Right lung (tissue), 10 donors: ENCODE results near the gene MAN1A1. TPM values are rescaled to one million over a fixed set of nuclear protein-coding genes. Genes with fewer than 3 reads are reported as not detected.
"Not testable (repeated sequence)": the region's sequence is repeated elsewhere in the genome, so short reads cannot be mapped to it uniquely, and the experiment has no call there.

Experiments used
- DNase-seq, 2 donors: peaks; one replicate each; pipeline ENCODE4 v3.0.0-alpha.2; 2013
- long read RNA-seq, 8 donors: transcript quantifications; one replicate each; lab custom pipeline, GENCODE V29; 2026
- polyA plus RNA-seq, 5 donors: library from polyadenylated mRNA; unstranded; fragments of 120-200 nt; gene quantifications; one replicate each; pipeline versions ENCODE4 v1.2.1 to v1.2.3, GENCODE V29; 2013; ENCODE audit warnings: inconsistent platforms in 1 of 5, low replicate concordance in 1 of 5; ENCODE audit not compliant: insufficient read length in 5 of 5, insufficient read depth in 1 of 5

MAN1A1 gene
- 10 to 100 TPM; 35.8 to 72.9 (median 65.1) TPM for polyA plus RNA-seq
- long read RNA-seq, donor 1, full-length matches to known transcripts, result 14 of 36 reads
- long read RNA-seq, donor 1, partial matches to known transcripts, result 22 of 36 reads
- long read RNA-seq, donor 1, other reads (novel, unspliced or antisense), result 0 of 36 reads
- long read RNA-seq, donor 2, full-length matches to known transcripts, result 6 of 14 reads
- long read RNA-seq, donor 2, partial matches to known transcripts, result 8 of 14 reads
- long read RNA-seq, donor 2, other reads (novel, unspliced or antisense), result 0 of 14 reads
- long read RNA-seq, donor 3, full-length matches to known transcripts, result 7 of 18 reads
- long read RNA-seq, donor 3, partial matches to known transcripts, result 11 of 18 reads
- long read RNA-seq, donor 3, other reads (novel, unspliced or antisense), result 0 of 18 reads
- long read RNA-seq, donor 4, full-length matches to known transcripts, result 2 of 10 reads
- long read RNA-seq, donor 4, partial matches to known transcripts, result 8 of 10 reads
- long read RNA-seq, donor 4, other reads (novel, unspliced or antisense), result 0 of 10 reads
- long read RNA-seq, donor 5, full-length matches to known transcripts, result 6 of 25 reads
- long read RNA-seq, donor 5, partial matches to known transcripts, result 19 of 25 reads
- long read RNA-seq, donor 5, other reads (novel, unspliced or antisense), result 0 of 25 reads
- long read RNA-seq, donor 6, full-length matches to known transcripts, result 10 of 38 reads
- long read RNA-seq, donor 6, partial matches to known transcripts, result 28 of 38 reads
- long read RNA-seq, donor 6, other reads (novel, unspliced or antisense), result 0 of 38 reads
- long read RNA-seq, donor 7, full-length matches to known transcripts, result 3 of 27 reads
- long read RNA-seq, donor 7, partial matches to known transcripts, result 24 of 27 reads
- long read RNA-seq, donor 7, other reads (novel, unspliced or antisense), result 0 of 27 reads
- long read RNA-seq, donor 8, full-length matches to known transcripts, result 1 of 1 reads
- long read RNA-seq, donor 8, partial matches to known transcripts, result 0 of 1 reads
- long read RNA-seq, donor 8, other reads (novel, unspliced or antisense), result 0 of 1 reads

- DNase-seq, result peak; percentile 92 to 94
Observed at GRCh38 chr6:119349361-119350201, at the start of gene MAN1A1. Gene MAN1A1, minus strand, starts transcription at chr6:119349761. Its CDS starts 696 bp downstream, at chr6:119349065.

DNA sequence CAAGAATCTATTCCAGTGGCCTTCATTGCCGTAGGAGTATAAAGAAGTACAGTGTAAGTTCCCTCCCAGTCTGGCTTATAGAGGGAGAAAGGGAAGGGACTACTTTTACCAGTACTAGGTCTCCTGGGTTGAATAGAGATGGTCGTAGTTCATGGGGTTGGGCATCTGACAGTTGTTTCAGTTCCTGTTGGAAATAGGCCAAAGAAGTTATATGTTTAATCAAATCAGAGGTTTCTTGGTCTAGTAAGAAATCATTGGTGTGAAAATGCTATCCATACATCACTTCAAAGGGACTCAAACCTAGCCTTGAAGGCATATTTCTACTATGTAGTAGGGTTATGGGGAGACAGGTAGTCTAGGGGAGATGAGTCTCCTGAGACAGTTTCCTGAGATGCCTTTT lies 45.6 kb upstream of the MAN1A1 start:
- DNase-seq, result no peak

- no peak for DNase-seq
Observed at GRCh38 chr6:119390247-119390793, 40.8 kb upstream of the MAN1A1 start.

GRCh38 chr6:119385994-119386393 lies 36.4 kb upstream of the MAN1A1 start:
- DNase-seq, result no peak

- no peak for DNase-seq
Observed at GRCh38 chr6:119384444-119384843, 34.9 kb upstream of the MAN1A1 start.

GRCh38 chr6:119379809-119380208 lies 30.2 kb upstream of the MAN1A1 start:
- no peak for DNase-seq

- DNase-seq, result not testable (repeated sequence)
Observed at GRCh38 chr6:119377043-119377442, 27.5 kb upstream of the MAN1A1 start.

DNA sequence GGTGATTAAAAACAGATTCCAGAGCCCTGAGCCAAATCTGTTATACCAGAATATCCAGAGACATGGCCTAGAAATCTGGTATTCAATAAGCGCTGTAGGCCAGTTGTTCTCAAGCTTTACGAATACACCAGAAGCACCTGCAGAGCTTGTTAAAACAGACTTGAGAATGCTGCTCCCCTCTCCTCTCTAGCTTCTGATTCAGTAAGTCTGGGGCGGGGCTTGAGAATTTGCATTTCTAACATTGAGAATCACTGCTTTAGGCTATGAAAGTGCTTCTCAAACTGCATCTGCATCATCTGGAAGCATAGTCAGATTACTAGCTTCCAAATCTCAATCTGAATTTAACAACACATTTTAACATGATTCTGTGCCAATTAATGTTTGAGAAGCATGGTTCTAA lies 20.5 kb upstream of the MAN1A1 start:
- DNase-seq, result no peak

DNA sequence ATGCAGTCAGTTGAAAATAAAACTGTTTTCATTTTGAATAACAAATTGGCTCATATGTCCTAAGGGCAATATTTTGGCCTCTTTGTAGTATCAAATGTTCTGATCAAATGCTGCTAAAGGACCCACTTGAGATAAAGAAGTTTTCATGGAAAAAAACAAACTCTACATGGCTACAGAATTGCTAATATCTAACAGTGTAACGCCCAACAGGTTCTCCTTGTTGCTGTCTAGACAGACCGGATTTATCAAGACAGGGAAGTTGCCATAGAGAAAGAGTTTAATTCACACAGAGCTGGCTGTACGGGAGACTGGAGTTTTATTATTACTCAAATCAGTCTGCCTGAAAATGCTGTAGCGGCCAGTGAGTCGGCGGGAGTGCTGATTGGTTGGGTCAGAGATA lies 19.4 kb upstream of the MAN1A1 start:
- DNase-seq, result no peak

DNA sequence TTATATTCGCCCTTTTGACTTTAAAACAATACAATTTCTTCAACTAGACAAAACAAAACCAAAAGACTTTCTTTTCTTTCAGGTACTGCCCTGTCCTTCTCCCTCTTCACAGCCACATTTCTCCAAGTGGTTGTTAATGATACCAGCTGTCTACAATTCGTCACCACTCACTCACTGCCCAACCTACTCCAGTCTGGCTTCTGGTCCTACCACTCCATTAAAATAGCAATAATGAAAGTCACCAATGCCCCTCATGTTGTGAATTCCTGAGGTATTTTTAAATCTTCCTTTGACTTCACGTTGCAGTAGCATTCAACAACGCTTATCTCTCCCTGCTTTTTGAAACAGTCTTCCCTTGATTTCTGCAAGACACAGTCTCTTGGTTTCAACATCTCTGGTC lies 11.6 kb upstream of the MAN1A1 start:
- no peak for DNase-seq

GRCh38 chr6:119360262-119360915 lies 10.8 kb upstream of the MAN1A1 start:
- DNase-seq, result no peak

- no peak for DNase-seq
Observed at GRCh38 chr6:119355890-119356289, 6.3 kb upstream of the MAN1A1 start.

- no peak for DNase-seq
Observed at GRCh38 chr6:119355157-119355556, 5.6 kb upstream of the MAN1A1 start.

- no peak for DNase-seq
Observed at GRCh38 chr6:119353696-119354095, 4.1 kb upstream of the MAN1A1 start.

- DNase-seq, result no peak
Observed at GRCh38 chr6:119352001-119352400, 2.4 kb upstream of the MAN1A1 start.

DNA sequence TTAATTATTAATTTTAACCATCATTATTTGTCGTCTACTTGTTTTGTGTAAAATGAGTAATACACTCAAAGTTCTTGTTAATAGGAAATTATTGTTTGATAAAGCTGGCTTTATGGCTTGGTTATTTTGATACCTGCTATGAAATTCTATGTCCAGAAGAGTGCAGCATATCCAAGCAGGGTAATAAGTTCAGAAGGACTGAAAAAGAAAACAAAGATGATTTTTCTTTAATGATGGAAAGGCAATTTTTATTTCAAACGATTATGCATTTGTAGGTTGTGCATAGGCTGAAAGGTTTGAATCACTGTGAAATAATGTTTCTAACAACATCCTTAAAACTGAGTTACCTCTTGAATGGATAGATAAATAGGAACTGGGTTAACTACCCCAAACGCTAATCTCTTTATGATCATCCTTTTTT lies 1.4 kb upstream of the MAN1A1 start:
- no peak for DNase-seq

DNA sequence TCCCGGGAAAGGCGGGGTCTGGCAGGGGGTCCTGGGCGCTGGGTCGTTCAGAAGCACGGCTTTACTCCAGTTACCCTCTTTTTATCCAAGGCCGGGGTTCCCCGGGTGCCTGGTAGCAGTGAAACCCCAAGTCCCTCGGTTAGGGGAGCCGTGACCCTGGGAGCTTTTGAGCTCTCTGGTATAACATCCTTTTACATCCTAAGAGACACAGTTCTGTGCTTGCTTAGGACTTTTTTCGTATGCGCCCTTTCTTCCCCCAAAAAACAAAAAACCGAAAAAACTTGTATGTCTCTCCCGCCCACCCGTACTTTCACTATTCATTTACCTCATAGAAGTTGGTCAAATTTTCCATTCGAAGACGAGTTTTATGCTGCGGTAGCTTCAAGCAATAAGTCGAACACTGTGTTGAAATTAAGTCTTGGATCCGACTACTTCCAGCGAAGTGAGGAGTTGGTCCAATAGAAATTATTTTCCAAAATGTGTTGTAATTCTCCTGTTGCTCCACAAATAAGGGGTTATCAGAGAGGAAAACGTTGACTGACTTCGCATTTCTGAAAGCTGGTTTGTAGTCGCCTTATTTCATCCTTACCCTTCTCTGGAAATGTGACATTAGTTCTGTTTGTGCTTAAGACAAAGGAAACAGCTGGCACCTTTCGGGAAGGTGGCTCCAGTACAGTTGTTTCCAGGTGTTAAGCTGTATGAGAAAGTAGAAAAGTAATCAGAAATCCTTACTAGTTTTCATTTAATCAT lies 816 bp upstream of the MAN1A1 start:
- peak; percentile 67 to 78 for DNase-seq

- peak in 1 of 2 donors; percentile 28 for DNase-seq
Observed at GRCh38 chr6:119348748-119349360, 707 bp downstream of the MAN1A1 start.

- DNase-seq, result peak in 1 of 2 donors; percentile 22
Observed at GRCh38 chr6:119348096-119348747, 1.3 kb downstream of the MAN1A1 start.
